K562 (cell line): Measurements from ENCODE around the gene ZNF687. TPM values are rescaled to one million over a fixed set of nuclear protein-coding genes. Genes with fewer than 3 reads are reported as not detected.

Experiments
- ATAC-seq: fragments of 200-7000 bp; cut with Tn5 transposase; 3 replicates; pipeline ENCODE4 v1.9.1; 2020; ENCODE audit warnings: moderate library complexity
- BruUV-seq: library from RNA; stranded (reverse); fragments of 400-500 nt; replicated peaks from 2 replicates; lab custom pipeline; 2021; lab: Mats Ljungman, UMichigan
- CTCF ChIA-PET: fragments of 300-600 bp; formaldehyde crosslinking; extraction: SDS; loops from one replicate; lab custom pipeline; 2021; ENCODE audit warnings: low intra/inter-chr PET ratio; lab: Yijun Ruan, JAX
- POLR2A ChIA-PET: fragments of 300-600, 350-650 bp; sonication (Branson Sonifier 250); formaldehyde crosslinking; extraction: SDS; loops from one replicate; lab custom pipeline; 2021; ENCODE audit warnings: antibody characterized with exemption, inconsistent platforms; lab: Yijun Ruan, JAX
- DNase-seq, 4 experiments: peaks; one replicate each; pipeline versions ENCODE4 v3.0.0 to v3.0.0-alpha.2; 2011 to 2018; ENCODE audit warnings: low spot score in 3 of 4, mixed read lengths in 3 of 4; ENCODE audit errors: extremely low read depth in 1 of 4
- FAIRE-seq: peaks from 2 replicates; lab custom pipeline; 2011; peaks lifted over from hg19 to GRCh38; lab: Jason Lieb, UNC
- H2AFZ ChIP-seq: 2 replicates; pipeline ENCODE4 v1.6.0; 2011; ENCODE audit warnings: low read depth, low read length, control low read depth, inconsistent platforms
- H3K27ac ChIP-seq: fragments of 200-600 bp; 3 replicates; pipeline ENCODE4 v1.8.0; 2011; ENCODE audit warnings: low read depth, mild to moderate bottlenecking, control low read depth, inconsistent platforms, low read length, moderate library complexity, mixed read lengths; ENCODE audit errors: extremely low read depth
- H3K27me3 ChIP-seq, 2 experiments: fragments of 300-600 bp in 1 of 2; 2 replicates in 1 of 2; 3 replicates in 1 of 2; pipeline versions ENCODE4 v1.6.0 to v1.8.0; 2011; ENCODE audit warnings: inconsistent platforms in 2 of 2, low read length in 2 of 2, mild to moderate bottlenecking in 1 of 2, mixed read lengths in 1 of 2, moderate library complexity in 1 of 2; ENCODE audit not compliant: control insufficient read depth in 2 of 2, insufficient read depth in 2 of 2
- H3K36me3 ChIP-seq: fragments of 300-600 bp; 3 replicates; pipeline ENCODE4 v1.8.0; 2011; ENCODE audit warnings: mild to moderate bottlenecking, low read length, inconsistent platforms; ENCODE audit not compliant: control insufficient read depth, insufficient read depth
- H3K4me1 ChIP-seq, 2 experiments: fragments of 200-600 bp in 1 of 2; replicated peaks in 1 of 2; 2 replicates in 1 of 2; 3 replicates in 1 of 2; pipeline versions ENCODE4 v1.5.1 to v1.8.0; 2011; ENCODE audit warnings: inconsistent platforms in 2 of 2, low read length in 2 of 2, mild to moderate bottlenecking in 1 of 2, mixed read lengths in 1 of 2, moderate library complexity in 1 of 2; ENCODE audit not compliant: control insufficient read depth in 2 of 2, insufficient read depth in 2 of 2
- H3K4me2 ChIP-seq: 2 replicates; pipeline ENCODE4 v1.6.1; 2011; ENCODE audit warnings: low read length, control low read depth, inconsistent platforms, mixed read lengths; ENCODE audit not compliant: insufficient read depth
- H3K4me3 ChIP-seq: fragments of 200-600 bp; sonication (generic), shearing (Covaris generic); 2 replicates; pipeline ENCODE4 v1.5.1; 2016; ENCODE audit warnings: control low read depth, inconsistent platforms
- H3K79me2 ChIP-seq: fragments of 200-600 bp; 3 replicates; pipeline ENCODE4 v1.8.0; 2011; ENCODE audit warnings: low read length, inconsistent platforms; ENCODE audit not compliant: control insufficient read depth, insufficient read depth
- H3K9ac ChIP-seq, 2 experiments: 2 replicates each; pipeline versions ENCODE4 v1.6.0 to v1.6.1; 2011; ENCODE audit warnings: low read depth in 2 of 2, low read length in 2 of 2, control low read depth in 1 of 2, inconsistent platforms in 1 of 2, mild to moderate bottlenecking in 1 of 2, mixed read lengths in 1 of 2; ENCODE audit not compliant: insufficient read depth in 1 of 2
- H3K9me1 ChIP-seq: one replicate; pipeline ENCODE4 v1.6.0; 2011; ENCODE audit warnings: inconsistent platforms, mild to moderate bottlenecking, low read length, moderate library complexity; ENCODE audit not compliant: control insufficient read depth, insufficient read depth
- H3K9me3 ChIP-seq: replicated peaks from 2 replicates; pipeline ENCODE4 v1.5.1; 2011; ENCODE audit warnings: low read depth, low read length, inconsistent platforms; ENCODE audit not compliant: control insufficient read depth, insufficient read depth
- H4K20me1 ChIP-seq: replicated peaks from 2 replicates; pipeline ENCODE4 v1.6.1; 2011; ENCODE audit warnings: low read length, inconsistent platforms, mixed read lengths; ENCODE audit not compliant: control insufficient read depth, insufficient read depth
- CBX1 ChIP-seq: sonication (generic); IDR thresholded peaks from 2 replicates; pipeline ENCODE4 v1.6.1; 2016; ENCODE audit warnings: antibody characterized with exemption, low read depth, mild to moderate bottlenecking
- KLF10 ChIP-seq: fragments of 250-450 bp; sonication (Bioruptor Pico); IDR thresholded peaks from 2 replicates; pipeline ENCODE4 v1.6.1; 2021; ENCODE audit warnings: matching md5 sums
- RBFOX2 ChIP-seq: fragments of 200-400 bp; formaldehyde crosslinking; IDR thresholded peaks from 2 replicates; pipeline ENCODE4 v1.6.1; 2017; ENCODE audit warnings: low read depth, mild to moderate bottlenecking, low read length, moderate library complexity
- ZBED1 ChIP-seq: IDR thresholded peaks from 2 replicates; pipeline ENCODE4 v1.6.1; 2014
- WGBS: fragments of 100-300 bp; shearing (Covaris generic); methylation state at CpG from one replicate; pipeline ENCODE4 v1.1.6; 2016; ENCODE audit warnings: low coverage, mixed read lengths; ENCODE audit not compliant: insufficient coverage; ENCODE audit errors: missing lambda C conversion rate; 5-methylcytosine and 5-hydroxymethylcytosine counted together
- in situ Hi-C: fragments of 300-500 bp; cut with MboI; formaldehyde crosslinking; loops from 4 replicates; pipeline ENCODE4 v1.15.0; 2018; ENCODE audit warnings: inconsistent platforms, mixed read lengths
- intact Hi-C: fragments of 100-400 bp; cut with micrococcal nuclease; formaldehyde crosslinking; loops from 2 replicates; pipeline ENCODE4 v1.14.2; 2022
- polyA plus RNA-seq, 8 experiments: library from polyadenylated mRNA; depleted of rRNA in 4 of 8; stranded (reverse) in 5 of 8; unstranded in 3 of 8; fragments of >200 nt; fragmentation: Nextera tagmentation in 2 of 8; fragmentation: Illumina TruSeq in 1 of 8; extraction: Ambion mirVana in 2 of 8; extraction: Trizol in 1 of 8; gene quantifications; 2 replicates each; pipeline versions ENCODE4 v1.2.1 to v1.2.3, GENCODE V29; 2011 to 2014; ENCODE audit warnings: inconsistent platforms in 1 of 8, missing spikeins in 1 of 8
- total RNA-seq, 7 experiments: library from RNA; depleted of rRNA in 6 of 7; stranded (reverse); fragments of >200 nt in 6 of 7; fragmentation: Illumina TruSeq in 2 of 7; extraction: Trizol in 2 of 7; gene quantifications; 2 replicates each; pipeline versions ENCODE4 v1.2.1 to v1.2.3, GENCODE V29; 2011 to 2021; ENCODE audit warnings: low replicate concordance in 1 of 7

The ZNF687 gene
- total and polyA plus RNA-seq, 9 of the 15 experiments (the other 6 are each of a cell fraction or from before 2014, with no cell fraction given), result 0.13 to 26.4 (median 10.6) TPM

- H3K9ac ChIP-seq, result 0 out of 4 replicates have a peak overlapping the region, but pooled peaks of 1 of the 2 experiments have one; percentile 0
- H3K79me2 ChIP-seq, result peaks cover 17% of the 10 kb centered on the region
- BruUV-seq, result no TSS peak
- peaks cover 17% of the 10 kb centered on the region for H4K20me1 ChIP-seq
- ChIA-PET POLR2A (interaction anchor here (0.6 to 1.1 kb wide), 4 partner anchors 12 to 47 kb away, joined by 3 read pairs; no protein-coding TSS in a partner anchor), CTCF (no interaction called here)
- no peaks in the 10 kb centered on the region for H3K9me3 ChIP-seq
- ATAC-seq, result no peak
- H2AFZ ChIP-seq, result no peak overlapping the region
- peaks cover 87% of the 10 kb centered on the region; the same call in 2 of the 3 replicates for H3K36me3 ChIP-seq
- TF ChIP-seq CBX1 (no peak), ZBED1 (no peak), RBFOX2 (peak; percentile 4; the same call in 1 of the 2 replicates), KLF10 (CRISPR knock-in tag) (no peak)
- H3K4me3 ChIP-seq, result no peak overlapping the region
- peaks cover 10 to 36% of the 10 kb centered on the region in 2 experiments for H3K4me1 ChIP-seq
- no peaks in the 10 kb centered on the region for H3K27me3 ChIP-seq
- no peak for DNase-seq
- in situ Hi-C loops (no loop called here), intact Hi-C loops (loop anchor here (10.0 kb wide), 1 partner anchor 56 kb away; the partner anchor contains the start of gene RFX5)
- H3K4me2 ChIP-seq, result no peak overlapping the region
- peaks cover 7% of the 10 kb centered on the region for H3K9me1 ChIP-seq
- 88% methylated on average over 14 of the region's 14 CpGs for WGBS
- H3K27ac ChIP-seq, result no peak overlapping the region
- no peak for FAIRE-seq
These were observed 6.4 kb downstream of the ZNF687 start for GRCh38 chr1:151288502-151288901.
